ENCODE results near the gene DIAPH2. TPM values are rescaled to one million over a fixed set of nuclear protein-coding genes. Genes with fewer than 3 reads are reported as not detected.

DIAPH2 gene
- total RNA-seq, 4 donors from 2014 or later = 10.3 to 36.6 (median 17.9) TPM

DNA sequence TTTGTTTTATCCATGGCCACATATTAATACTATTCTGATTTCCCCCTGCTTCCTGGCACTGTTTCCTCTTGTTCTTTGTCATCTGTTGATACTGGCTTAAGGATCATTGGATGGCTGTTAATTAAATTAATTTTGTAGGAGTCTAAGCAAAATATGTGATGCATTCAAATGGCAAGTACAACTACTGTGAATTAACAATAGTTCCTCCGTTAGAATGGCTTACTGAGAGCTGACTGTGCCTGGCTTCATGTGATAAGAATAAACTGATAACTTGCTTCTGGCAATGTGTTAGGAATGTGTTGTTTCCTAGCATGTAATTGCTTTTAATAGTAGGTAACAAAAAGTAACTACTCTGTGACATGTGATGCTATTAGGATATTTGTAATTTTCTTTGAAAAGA, 297.5 kb downstream of the DIAPH2 start:
- TF ChIP-seq, protein P1, sequence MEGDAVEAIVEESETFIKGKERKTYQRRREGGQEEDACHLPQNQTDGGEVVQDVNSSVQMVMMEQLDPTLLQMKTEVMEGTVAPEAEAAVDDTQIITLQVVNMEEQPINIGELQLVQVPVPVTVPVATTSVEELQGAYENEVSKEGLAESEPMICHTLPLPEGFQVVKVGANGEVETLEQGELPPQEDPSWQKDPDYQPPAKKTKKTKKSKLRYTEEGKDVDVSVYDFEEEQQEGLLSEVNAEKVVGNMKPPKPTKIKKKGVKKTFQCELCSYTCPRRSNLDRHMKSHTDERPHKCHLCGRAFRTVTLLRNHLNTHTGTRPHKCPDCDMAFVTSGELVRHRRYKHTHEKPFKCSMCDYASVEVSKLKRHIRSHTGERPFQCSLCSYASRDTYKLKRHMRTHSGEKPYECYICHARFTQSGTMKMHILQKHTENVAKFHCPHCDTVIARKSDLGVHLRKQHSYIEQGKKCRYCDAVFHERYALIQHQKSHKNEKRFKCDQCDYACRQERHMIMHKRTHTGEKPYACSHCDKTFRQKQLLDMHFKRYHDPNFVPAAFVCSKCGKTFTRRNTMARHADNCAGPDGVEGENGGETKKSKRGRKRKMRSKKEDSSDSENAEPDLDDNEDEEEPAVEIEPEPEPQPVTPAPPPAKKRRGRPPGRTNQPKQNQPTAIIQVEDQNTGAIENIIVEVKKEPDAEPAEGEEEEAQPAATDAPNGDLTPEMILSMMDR (IDR thresholded peaks at IDR 0.05) = no peak
- TF ChIP-seq POLR2A (IDR thresholded peaks at IDR 0.05) = no peak
- WGBS, 2 donors = 39 to 86% methylated on average over 1 of the region's 1 CpG
- Histone ChIP-seq H3K27me3 (no peaks in the 10 kb centered on the region), H3K9me3 (no peaks in the 10 kb centered on the region), H3K36me3 (no peaks in the 10 kb centered on the region), H3K27ac (no peak overlapping the region), H3K4me1 (peaks cover 0 to 12% (median 0%) of the 10 kb centered on the region in 3 donors), H3K4me3 (no peak overlapping the region)
- intact Hi-C loops (cut with DNase I) = no loop called here
- no peak for DNase-seq

DNA sequence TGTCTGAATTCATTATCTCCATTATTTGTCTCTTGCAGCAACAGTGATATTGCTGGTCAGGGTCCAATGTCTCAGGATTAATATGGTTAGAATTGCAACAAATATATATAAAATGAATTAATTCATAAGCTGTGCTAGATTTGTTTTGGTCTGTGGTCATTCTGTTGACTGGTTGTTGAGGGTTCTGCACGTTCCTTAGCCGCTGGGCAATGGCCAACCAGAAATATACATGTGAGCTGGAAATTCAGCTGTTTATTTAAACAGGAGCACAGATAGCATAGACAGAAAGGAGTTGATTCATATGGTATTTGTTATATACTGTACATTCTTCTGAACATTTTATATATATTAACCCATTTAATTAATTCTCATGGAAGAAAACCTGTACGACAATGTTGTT, 299.9 kb downstream of the DIAPH2 start:
- no peaks in the 10 kb centered on the region for H3K9me3 ChIP-seq
- TF ChIP-seq, protein P1 (IDR thresholded peaks at IDR 0.05) = no peak
- no peak for TF ChIP-seq POLR2A (IDR thresholded peaks at IDR 0.05)
- peaks cover 0 to 12% (median 0%) of the 10 kb centered on the region in 3 donors for H3K4me1 ChIP-seq
- 66 to 71% methylated on average over 3 of the region's 3 CpGs for WGBS, 2 donors
- no peak overlapping the region for H3K4me3 ChIP-seq
- no peak overlapping the region for H3K27ac ChIP-seq
- DNase-seq = no peak
- no peaks in the 10 kb centered on the region for H3K36me3 ChIP-seq
- H3K27me3 ChIP-seq = no peaks in the 10 kb centered on the region
- intact Hi-C loops (cut with DNase I) = no loop called here

DNA sequence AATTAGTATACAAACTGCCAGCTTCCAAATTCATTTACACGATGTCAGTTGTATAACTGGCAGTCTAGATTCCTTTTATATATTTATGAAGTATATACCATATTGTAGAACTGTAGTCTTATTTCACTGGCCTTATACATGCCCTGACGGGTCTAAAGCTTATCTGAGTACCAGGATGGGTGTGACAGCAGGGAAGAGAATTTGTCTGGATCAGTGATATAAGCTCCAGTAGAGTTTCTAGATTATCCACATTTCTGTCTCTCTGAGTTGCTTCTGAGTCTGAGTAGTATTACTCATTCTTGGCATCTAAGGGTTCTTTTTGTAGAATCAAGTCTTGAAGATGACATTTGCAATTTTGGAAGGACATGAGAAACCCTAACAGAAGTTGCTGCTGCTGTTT, 300.4 kb downstream of the DIAPH2 start:
- H3K4me1 ChIP-seq = peaks cover 0 to 12% (median 0%) of the 10 kb centered on the region in 3 donors
- H3K36me3 ChIP-seq = no peaks in the 10 kb centered on the region
- intact Hi-C loops (cut with DNase I) = no loop called here
- H3K4me3 ChIP-seq = no peak overlapping the region
- DNase-seq = no peak
- H3K9me3 ChIP-seq = no peaks in the 10 kb centered on the region
- 35 to 55% methylated on average over 2 of the region's 2 CpGs for WGBS, 2 donors
- no peaks in the 10 kb centered on the region for H3K27me3 ChIP-seq
- TF ChIP-seq, protein P1 (IDR thresholded peaks at IDR 0.05) = no peak
- TF ChIP-seq POLR2A (IDR thresholded peaks at IDR 0.05) = no peak
- H3K27ac ChIP-seq = no peak overlapping the region

DNA sequence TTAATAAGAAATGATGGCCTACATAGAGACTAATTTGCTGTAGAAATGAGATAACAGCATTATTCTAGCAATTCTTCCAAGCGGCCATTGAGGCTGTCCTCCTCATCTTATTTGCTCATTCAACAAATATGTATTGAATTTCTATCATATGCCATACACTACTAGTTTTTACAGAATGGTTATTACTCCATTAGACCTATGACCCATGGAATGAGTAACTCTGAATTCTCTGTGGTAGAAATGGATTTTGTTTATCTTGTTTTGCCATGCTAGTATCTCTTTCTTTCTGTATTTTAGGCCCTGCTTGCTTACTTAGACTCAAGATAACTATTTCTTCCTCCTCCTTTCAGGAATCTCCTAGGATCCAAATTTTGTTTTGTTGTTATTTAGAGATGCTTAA, 302.6 kb downstream of the DIAPH2 start:
- H3K27me3 ChIP-seq = no peaks in the 10 kb centered on the region
- intact Hi-C loops (cut with DNase I) = no loop called here
- WGBS, 2 donors = 56 to 91% methylated on average over 1 of the region's 1 CpG
- H3K9me3 ChIP-seq = no peaks in the 10 kb centered on the region
- TF ChIP-seq, protein P1 (IDR thresholded peaks at IDR 0.05) = no peak
- no peak for TF ChIP-seq POLR2A (IDR thresholded peaks at IDR 0.05)
- H3K4me3 ChIP-seq = no peak overlapping the region
- peaks cover 0 to 12% (median 0%) of the 10 kb centered on the region in 3 donors for H3K4me1 ChIP-seq
- H3K27ac ChIP-seq = no peak overlapping the region
- H3K36me3 ChIP-seq = no peaks in the 10 kb centered on the region
- DNase-seq = no peak

DNA sequence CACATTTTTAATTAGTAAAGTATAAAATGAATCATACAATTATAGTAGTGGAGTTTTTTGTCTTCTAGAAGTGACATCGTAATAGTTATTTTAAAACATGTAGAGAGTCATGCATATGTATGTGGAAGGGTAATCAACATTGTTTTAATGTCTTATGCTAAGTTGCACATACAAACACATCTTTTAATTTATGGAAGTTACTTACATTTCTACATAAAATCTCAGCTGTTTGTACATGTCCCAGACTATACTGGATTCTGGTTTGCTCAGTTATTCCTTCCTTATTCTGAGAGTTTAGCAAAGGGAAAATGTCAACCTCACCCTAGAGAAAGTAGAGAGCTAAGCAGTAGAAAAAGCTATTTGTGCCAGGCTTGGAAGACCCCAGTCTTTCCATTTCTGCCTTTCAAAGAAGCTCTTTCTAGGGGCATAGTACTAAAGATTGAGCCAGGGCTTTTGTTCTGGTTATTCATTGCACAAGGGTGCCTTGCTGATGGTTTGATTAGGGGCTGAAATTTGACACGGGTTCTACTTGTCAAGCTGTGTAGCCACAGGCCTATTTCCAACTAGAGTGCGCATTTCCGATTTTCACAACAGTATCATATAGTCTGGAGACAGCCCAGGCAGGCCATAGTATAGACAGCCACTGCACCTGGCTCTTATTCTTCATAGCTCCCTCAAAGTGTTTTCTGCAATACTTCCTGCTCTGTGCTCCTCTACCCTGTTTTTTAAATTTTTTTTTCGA, 305.4 kb downstream of the DIAPH2 start:
- Histone ChIP-seq H3K27ac (no peak overlapping the region), H3K4me1 (peaks cover 0 to 7% (median 0%) of the 10 kb centered on the region in 3 donors), H3K27me3 (no peaks in the 10 kb centered on the region), H3K4me3 (no peak overlapping the region), H3K9me3 (no peaks in the 10 kb centered on the region), H3K36me3 (no peaks in the 10 kb centered on the region)
- 82 to 94% methylated on average over 5 of the region's 5 CpGs for WGBS, 2 donors
- no peak for TF ChIP-seq POLR2A (IDR thresholded peaks at IDR 0.05)
- TF ChIP-seq, protein P1 (IDR thresholded peaks at IDR 0.05) = no peak
- intact Hi-C loops (cut with DNase I) = no loop called here
- no peak for DNase-seq

Data from esophagus squamous epithelium (tissue), 5 donors.